H1 (cell line): Measurements from ENCODE around the gene LILRA1. TPM values are rescaled to one million over a fixed set of nuclear protein-coding genes. Genes with fewer than 3 reads are reported as not detected.

Source experiments
- EZH2 ChIP-seq: fragments of 200-600 bp; sonication (generic); IDR thresholded peaks from 2 replicates; pipeline ENCODE4 v1.7.1; 2012; ENCODE audit warnings: low read depth, mild to moderate bottlenecking, moderate library complexity, low read length, inconsistent platforms; ENCODE audit not compliant: severe bottlenecking
- SRF ChIP-seq: IDR thresholded peaks from 2 replicates; pipeline ENCODE4 v1.6.1; 2011; ENCODE audit warnings: mild to moderate bottlenecking, low read depth, low read length, moderate library complexity
- SUZ12 ChIP-seq: fragments of 200-600 bp; sonication (generic); IDR thresholded peaks from 2 replicates; pipeline ENCODE4 v1.6.1; 2012; ENCODE audit warnings: mild to moderate bottlenecking, inconsistent platforms, low read length, moderate library complexity, mixed read lengths
- polyA plus RNA-seq, 7 experiments: library from polyadenylated mRNA; depleted of rRNA in 3 of 7; stranded (reverse) in 5 of 7; unstranded in 2 of 7; fragments of >200 nt in 5 of 7; fragments of 200-250 nt in 2 of 7; gene quantifications; 1 replicate in 5 of 7; 2 replicates in 1 of 7; 4 replicates in 1 of 7; pipeline versions ENCODE4 v1.2.1 to v1.2.3, GENCODE V29; 2011 to 2013; ENCODE audit warnings: missing spikeins in 2 of 7, mixed read lengths in 2 of 7
- total RNA-seq: library from RNA; stranded (reverse); fragmentation: NEBNext Ultra II Directional; extraction: Animal tissue kit (Norgen Biotek cat#: 25700); gene quantifications from 2 replicates; pipeline ENCODE4 v1.2.1, GENCODE V29; 2021
- TF ChIP-seq, protein P1 (sequence below): IDR thresholded peaks from 2 replicates; pipeline ENCODE4 v1.6.1; 2011; ENCODE audit warnings: low read depth, mild to moderate bottlenecking, low read length; ENCODE audit not compliant: insufficient read depth

Gene LILRA1
- total and polyA plus RNA-seq, 2 of the 8 experiments (the other 6 are each of a cell fraction or from before 2014, with no cell fraction given): not detected

DNA sequence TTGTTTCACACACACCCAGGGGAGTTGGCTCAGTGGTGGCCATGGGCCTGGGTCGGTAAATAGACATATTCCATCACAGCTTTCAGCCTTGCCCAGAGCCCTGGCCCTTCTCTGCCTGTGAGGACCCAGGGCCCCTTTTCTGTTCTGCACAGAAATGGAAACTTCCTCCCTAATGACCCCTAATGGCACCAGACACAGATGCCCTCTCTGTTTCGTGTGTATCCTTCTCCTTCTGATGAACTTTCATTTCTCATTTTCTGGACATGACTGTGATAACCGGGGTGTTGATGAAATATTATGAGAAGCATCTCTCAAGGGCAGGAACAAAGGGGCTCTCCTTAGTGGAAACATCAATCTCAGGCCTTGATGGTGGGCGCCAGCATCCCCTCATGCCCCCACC, 12.8 kb downstream of the LILRA1 start (continued):
- TF ChIP-seq, protein P1, sequence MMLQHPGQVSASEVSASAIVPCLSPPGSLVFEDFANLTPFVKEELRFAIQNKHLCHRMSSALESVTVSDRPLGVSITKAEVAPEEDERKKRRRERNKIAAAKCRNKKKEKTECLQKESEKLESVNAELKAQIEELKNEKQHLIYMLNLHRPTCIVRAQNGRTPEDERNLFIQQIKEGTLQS: no peak
- TF ChIP-seq EZH2: no peak
- TF ChIP-seq SUZ12: no peak
- TF ChIP-seq SRF: no peak
